NCI-H748 (cell line): ENCODE data around the gene STOX2.

ENCODE experiments used
- DNase-seq: peaks from one replicate; lab custom pipeline; 2025; ENCODE audit not compliant: unreplicated experiment; lab: John Stamatoyannopoulos, UW

The STOX2 gene

DNA sequence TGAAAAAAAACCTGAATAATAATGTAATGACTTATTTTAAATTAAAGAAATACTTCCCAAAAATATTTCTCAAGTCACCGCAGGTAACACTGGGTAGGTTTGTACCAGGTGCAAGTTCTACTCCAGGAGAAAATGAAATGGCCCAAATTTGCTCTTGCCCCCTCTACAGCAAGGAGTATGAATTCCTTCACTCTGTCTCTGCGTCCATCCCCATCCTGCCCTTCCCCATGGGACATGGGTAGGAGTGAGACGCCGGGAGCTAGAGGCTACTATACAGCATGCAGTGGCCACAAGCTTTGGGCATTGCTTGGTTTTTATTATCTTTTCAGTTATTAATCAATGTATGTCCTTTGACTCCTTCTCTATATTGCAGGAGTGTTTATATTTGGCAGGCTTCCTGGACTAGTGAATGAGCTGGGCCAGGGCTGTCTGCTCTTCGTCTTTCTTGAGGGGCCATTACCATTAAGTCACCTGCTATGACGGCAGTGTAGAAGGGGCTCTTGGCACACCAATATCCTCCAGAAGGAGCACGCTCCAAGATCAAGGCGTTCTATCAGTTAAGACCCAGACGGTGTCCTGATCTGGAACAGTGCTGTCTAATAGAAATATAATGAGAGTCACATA is 162.9 kb downstream of the STOX2 start:
- no peak for DNase-seq
